GM18508 (cell line): ENCODE data around the gene FDXR.

Experiments used
- ATAC-seq: cut with Tn5 transposase; IDR thresholded peaks from one replicate; pipeline ENCODE4 v1.9.1; 2021; ENCODE audit warnings: moderate number of reproducible peaks; ENCODE audit not compliant: insufficient read depth, unreplicated experiment

FDXR gene

DNA sequence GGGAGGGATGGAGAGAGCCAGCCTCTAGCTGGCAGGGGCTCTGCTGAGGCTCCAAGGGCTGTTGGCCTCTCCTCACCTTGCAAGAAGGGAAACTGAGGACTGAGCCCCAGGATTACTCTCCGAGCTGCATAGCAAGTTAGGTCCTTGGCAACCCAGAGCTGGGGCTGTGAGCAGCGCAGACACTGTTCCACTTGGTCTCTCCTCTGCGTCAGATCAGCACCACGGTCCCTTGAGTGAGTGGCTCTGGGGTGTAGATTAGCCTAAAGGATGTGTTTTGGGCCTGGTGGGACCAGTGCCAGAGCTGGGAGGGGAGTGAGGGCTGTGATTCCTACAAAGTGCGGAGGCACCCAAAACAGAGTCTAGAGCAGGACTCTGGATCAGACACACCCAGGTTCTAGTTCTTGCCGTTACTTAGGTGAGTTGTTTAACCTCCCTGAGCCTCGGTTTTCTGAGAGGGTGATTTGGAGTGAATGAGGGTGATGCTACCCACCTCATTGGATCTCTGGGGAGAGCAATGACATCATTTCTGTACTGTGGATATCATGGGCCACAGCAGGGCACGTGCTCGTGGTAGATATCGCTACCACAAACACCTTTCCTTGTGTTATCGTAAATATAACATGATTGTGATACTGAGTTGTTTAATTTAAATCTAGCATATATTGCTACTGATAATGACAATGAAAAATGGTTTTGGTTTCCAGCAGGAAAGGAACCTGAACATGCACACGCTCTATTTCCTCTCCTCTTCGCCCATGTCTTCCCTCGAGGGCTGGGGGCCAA is 28.8 kb upstream of the FDXR start:
- no peak for ATAC-seq

DNA sequence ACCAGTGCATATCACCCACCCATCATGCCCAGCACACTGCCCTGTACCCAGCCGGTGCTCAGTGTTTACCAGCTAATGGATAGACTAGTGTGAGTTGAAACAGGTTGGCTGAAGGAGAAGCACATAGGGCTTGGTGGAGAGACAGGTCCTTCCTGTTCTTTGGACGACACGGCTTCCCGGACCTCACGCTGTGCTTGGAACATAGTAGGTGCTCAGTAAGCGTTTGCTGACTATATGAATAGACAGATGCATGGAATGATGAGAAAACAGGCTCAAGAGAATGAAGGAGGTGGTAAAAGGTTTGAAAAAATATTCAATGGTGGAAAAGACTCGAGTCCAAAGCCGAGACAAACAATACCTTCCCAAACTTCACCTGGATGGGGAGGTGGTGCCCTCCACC is 27.4 kb upstream of the FDXR start:
- ATAC-seq = no peak

DNA sequence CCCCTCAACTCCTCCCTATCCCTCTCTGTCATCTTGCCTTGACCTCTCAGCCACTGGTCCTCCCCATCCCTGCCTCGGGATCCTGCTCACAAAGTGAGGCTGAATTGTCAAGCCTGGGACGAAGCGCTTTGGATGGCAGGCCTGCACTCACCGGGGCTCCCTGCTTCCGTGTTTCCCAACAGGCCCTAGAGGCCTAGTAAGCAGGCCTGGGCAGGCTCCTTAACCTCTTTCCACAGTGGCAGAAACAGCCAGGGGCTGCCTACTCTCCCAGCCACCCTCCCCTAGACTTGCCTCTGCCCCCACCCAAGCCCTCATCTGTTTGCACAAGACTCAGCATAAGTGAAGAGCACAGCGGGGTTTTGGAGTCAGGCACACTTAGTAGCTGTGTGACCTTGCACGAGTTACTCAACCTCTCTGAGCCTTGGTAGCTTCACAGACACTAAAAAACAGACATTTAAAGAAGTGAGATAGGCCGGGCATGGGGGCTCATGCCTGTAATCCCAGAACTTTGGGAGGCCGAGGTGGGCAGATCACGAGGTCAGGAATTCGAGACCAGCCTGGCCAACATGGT is 25.7 kb upstream of the FDXR start:
- ATAC-seq = no peak

DNA sequence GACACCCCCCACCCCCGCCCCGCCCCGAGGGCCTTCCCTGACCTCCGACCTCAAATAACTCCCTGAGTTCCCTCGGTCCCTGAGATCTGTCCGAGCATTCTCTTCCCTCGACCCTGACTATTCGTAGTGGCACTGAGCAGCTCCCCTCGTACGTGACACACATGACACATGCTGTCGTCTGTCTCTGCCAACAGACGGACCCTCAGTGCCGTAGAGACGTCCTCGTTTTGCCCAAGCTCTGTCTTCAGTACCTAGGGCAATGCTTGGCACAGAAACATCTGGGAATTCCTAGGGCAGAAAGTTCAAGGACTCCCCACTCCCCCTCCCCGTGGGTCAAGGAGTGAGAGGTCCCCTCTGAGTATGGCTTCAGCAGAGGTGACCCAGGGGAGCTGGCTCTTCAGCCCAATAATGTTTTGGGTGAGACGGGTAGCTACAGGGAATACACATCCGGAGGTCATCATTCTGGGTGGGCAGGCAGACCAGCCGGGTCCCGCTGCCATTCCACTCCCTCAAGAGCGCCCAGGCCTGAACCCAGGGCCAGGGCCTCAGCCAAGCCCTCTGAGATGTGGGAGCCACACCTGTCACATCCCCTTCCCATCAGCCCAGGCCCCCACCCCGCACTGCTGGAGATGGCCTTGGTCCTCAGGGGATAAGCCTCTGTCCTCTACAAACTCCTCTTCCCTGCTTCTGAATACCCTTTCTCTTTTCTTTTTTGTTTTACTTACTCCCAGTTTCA is 21.3 kb upstream of the FDXR start:
- ATAC-seq = no peak

DNA sequence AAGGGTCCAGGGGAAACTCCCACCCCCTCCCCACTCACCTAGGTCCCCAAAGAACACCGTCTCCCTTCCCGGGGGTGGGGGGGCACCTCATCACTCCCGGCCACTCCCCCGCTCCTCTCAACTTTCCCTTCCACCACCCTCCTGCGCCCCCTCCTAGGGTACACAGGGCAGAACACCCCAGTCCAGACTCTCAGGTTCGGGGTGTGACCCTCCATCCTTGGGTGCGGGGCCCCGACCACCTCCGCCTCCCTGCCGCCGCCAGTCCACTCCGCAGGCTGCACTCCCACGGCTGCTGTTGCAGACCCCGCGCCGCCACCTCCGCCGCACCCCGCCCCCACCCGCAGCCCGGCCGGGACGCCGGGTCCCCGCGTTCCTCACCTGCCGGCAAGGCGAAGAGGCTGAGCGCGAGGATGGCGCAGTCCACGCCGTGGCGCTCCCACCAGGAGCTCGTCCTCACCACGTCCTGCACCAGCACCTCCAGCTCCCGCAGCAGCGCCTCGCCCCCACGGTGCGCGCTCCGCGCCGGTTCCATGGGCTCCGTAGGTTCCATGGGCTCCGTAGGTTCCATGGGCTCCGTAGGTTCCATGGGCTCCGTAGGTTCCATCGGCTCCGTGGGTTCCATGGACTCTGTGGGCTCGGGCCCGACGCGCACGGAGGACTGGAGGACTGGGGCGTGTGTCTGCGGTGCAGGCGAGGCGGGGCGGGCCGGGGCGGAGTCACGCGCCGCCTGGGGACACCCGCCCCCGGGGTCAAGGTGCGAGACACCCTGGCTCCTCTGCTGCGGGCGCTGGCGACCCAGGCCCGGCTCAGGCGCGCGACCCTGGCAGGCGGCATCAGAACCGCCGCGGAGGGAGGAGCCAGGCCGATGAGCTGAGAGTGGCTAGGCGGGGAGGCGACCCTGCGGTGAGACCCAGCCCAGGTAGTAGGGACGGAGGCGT is 20.4 kb upstream of the FDXR start, which contains the start of gene FADS6:
Gene FADS6, minus strand, starts transcription at position 660 of the 938 bp plus-strand sequence. Its CDS starts 38 bp downstream, at position 622.
- ATAC-seq = no peak

DNA sequence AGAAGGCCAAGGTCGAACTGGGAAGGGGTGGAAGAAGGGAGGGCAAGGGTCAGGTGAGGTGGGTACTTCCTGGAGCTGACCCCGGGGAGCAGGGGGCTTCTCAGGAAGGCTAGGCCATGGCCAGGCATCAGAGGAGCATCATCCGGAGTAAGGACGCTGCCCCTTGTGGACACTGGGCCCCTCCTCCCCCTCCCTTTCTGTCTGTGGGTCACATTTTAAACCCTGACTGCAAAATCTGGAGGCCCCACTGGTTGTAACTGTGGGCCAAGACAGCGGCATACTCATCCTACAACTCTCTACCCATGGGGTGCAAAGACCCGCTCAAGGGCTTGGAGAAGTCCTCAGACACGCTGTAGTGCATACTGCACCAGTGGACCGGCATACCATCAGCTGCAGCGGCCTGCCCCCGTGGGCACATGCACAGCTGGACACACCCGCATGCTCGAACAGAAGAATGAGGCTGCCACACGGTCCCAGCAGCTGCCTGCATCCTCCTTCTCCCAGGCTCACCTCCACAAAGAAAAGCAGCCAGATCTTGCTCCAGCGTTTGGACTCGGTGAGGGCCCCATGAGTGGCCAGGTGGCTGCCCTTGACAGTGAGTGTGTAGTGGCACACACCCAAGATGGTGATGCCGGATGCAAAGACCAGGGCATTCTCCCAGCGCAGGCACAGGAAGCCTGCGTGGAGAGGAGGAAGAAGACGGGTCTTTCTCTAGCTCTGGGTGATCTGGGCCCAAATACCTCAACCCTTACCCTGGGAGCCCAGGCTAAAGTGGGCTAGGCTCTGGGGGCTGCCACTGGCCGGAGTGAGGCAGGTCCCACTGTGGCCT is 19.4 kb upstream of the FDXR start:
- no peak for ATAC-seq

DNA sequence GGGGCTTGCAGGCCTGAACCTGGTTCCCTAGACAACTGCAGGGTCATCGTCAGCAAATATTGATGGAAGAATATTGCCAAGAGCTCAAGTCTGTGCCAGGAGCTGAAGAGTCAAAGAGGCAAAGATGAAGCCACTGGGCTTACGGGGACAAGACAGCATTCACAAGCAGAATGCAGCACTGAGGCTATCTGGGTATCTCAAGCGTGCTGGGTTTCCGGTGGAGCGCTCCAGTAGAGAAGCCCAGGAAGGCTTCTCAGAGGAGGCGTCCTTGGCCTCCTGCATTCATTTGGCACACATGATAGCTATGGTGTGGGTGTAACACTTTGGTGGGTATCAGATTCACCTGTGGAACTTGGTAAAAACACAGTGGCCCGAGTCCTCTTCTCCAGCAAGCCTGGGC is 17.8 kb upstream of the FDXR start:
- no peak for ATAC-seq

DNA sequence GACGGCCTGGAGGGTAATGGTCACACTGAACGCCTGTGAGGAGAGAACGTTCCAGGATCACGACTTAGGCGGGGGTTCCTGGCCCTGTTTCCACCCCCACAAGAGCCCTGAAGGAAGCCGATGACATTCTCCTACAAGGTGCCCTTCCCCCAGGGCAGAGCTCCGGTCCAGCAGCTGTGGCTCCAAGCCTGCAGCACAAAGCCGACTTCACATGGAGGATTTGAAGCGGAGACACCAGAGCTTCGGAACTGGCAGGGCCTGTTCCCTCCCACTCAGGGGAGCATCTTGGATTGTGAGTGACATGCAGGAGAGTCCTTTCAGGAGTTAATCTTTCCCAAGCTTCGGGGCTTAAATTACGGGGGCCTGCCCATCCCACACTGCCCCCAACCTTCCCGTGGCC is 15.7 kb upstream of the FDXR start:
- ATAC-seq = no peak

DNA sequence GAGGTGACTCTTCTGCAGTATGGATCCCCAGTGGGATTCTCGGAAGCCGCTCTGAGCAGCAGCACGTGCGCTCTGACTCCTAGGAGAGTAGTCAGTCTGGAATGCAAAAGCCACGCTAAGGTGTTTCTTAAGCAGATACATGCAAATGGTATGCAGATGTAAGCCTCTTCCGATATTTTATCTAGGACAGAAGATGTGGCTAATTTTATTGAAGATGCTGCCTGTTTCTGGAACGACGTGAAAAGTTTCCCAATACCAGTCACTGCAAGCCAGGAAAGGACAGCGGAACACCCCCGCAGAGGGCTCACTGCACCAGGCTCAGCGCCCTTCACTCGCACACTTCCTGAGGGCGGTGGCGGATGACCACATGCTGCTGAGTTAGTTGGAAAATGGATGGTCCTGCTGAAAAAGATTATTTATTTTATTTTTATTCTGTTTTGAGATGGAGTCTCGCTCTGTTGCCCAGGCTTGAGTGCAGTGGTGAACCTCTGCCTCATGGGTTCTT is 10.5 kb upstream of the FDXR start:
- ATAC-seq = no peak

DNA sequence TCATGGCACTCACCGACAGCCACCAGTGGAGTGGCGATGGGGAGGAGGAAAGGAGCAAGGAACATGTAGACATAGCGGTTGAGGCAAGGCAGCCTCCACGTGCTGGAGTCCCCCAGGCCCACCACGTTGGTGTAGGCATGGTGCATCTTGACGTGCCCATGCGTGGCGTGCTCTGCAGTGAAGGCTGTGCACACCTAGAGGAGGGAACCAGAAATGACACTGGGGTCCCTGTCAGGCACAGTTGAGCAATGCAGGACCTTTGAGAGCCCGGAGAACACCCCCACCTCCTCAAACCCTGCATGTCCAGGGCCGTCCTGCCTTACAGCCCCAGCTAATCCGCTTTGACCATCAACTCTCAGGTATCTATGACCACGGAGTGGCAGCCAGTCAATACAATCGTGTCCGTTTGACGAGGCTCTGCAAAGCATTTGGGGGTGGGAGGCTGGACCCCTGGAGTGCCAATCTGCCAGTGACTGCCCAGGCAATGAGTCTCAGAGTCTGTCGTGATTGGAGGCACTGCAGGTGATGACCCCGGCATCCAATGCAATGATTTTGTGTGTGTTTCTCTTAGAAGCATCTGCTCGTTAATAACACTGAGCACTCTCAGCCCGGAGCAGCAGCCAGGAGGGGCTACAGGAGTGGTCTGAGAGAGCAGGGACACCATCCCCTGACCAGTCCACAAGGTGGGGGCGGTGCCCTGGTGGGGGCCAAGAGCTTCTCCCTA is 9.9 kb upstream of the FDXR start:
- no peak for ATAC-seq

DNA sequence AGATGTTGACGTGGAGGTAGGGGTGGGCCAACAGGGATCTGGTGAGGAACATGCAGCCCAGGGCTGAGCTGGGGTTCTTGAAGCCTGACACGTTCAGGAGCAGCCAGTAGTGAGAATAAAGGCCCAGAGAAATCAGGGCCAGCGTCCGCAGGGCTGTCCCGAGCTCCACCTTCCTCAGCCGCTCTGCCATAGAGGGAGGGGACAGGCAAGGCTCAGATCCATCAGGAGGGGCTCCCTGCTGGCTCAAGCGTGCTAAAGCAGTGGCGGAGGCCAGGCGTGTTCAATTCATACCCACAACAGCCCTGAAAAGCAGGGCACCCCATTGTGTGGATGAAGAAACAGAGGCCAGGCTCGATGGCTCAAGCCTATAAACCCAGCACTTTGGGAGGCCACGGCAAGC is 8.3 kb upstream of the FDXR start:
- ATAC-seq = no peak

DNA sequence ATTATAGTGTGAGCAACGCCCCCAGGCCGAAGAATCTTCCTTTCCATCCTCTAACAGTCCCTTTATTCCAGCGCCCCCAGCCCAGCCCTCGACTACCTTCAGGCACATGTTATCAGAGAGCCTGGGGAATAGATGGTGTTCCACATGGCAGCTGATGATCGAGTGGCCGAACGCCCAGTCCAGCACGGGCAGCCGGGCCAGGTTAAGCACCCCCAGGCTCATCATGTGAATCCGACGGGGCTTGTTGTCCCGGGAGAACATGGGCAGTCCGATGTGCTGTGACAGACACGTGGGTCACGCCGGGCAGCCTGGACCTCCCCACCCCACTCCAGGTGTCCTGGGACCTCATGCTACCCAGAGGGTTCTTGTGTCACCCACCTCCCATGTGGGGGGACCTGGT is 6.5 kb upstream of the FDXR start:
- no peak for ATAC-seq

DNA sequence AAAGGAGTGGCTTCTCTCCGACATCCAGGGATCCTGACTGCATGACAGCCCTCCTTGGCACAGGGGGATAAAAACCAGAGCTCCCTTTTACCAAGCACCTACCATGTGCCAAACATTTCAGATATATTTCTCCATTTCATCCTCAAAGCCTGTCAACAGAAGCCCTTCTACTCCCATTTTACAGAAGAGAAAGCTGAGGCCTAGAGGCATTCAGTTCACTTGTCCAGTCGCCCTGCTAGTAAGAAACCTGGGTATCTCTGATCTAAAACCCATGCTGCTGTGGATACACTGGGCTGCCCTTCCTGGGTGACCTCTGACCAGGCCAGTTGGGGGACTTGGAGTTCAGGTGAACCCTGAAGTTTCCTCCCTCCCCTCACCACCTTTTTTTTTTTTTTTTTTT is 5.9 kb upstream of the FDXR start:
- ATAC-seq = no peak

DNA sequence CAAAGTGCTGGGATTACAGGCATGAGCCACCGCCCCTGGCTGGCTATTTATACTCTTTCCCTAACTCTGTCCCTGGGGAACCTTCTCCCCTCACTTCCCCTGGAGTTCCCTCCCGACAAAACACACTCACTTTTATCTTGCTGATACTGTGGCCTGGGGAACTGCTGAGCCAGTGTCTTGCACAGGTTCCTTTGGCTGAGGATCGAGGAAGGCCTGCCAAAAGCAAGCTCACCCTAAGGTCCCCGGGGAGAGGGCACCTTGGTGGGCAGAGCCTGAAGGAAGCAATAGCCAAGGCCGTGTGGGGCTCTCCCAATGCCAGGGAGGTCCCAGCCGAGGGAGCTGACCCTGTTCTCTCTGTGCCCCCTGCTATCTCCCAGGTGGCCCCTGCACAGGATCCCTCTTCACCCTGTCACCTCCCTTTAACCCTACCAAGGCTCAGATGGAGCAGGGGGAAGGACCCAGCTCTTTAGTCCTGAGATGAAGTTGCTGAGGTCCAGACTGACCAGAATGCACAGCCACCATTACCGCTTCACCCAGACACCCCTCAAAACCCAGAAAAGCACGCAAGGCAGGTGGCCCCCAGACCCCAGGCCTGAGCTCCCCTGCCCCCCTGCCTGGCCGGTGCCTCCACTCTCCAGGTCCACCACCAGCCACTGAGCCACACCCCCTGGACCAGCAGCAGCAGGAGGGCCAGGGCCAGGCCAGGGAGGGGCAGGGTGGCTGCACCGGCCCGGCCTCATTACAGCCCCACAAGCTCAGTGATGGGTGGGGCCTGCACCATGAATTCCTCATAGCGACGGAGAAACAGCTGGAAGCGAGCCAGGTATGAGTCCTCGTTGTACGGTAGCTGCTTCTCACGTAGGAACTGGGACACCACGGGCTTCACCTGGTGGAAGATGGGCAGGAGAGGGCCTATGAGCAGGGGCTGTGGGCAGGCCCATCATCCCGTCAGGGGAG is 5.1 kb upstream of the FDXR start:
- no peak for ATAC-seq

DNA sequence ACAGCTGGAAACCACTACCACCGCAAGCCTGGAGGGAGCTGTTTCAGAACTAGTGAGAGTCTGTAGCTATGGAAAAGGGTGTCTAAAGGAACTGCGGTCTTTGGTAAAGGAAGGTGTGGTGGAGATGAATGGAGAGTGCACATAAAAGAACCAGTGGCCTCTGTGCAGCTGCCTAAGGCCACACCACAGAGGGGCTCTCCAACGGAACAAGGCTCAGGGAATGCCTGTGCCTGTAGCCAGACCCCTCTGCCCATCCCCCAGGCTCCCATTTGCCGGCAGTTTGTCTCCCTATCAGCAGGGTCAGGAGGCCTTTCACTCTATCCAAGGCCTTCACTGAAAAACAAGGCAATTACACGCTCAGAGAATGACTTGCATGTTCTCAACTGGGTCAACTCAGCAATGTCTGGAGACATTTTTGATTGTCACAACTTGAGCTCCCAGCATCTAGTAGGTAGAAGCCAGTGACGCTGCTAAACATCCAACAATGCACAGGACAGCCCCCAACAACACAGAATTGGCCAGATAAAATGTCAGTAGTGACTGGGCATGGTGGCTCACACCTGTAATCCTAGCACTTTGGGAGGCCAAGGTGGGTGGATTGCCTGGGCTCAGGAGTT is 3.3 kb upstream of the FDXR start:
- ATAC-seq = no peak

DNA sequence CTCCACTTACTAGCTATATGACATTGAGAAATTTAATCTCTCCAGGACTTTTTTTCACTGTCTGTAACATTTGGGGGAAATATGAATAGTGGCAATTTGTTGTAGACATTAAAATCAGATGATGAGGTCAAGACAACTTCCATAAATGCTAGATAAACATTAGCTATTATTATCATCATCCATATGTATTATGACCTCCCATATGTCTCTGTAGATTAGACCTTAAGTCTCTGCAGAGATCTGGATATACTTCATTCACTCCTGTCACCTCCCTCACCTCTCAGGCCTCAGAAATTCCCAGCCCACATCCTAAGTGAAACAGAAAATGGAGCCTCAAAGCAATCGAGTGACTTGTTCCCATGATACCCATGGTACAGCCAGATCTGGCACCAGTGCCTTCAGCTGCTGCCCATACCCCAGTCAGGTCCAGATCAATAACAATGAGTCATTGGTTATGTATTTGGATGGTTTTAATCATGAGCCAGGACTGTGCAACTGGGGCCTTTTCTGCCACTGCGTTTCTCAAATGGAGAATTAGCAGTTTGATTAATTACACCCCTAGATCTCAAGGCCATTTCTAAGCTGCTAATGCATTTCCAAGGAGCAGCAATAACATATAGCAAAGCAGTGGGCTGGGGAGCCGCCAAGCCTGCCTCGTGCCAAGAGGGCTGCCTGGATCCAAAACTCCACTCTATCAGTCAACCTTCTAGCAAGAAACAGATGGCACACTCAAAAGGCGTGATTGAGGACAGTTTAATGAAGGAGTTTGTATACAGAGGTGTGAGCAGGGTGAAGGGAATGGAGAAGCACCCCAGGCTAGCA is 2.6 kb upstream of the FDXR start:
- ATAC-seq = no peak
